Ectodermal cell (in vitro differentiated cells): ENCODE data around the gene CRADD.
"Not testable (repeated sequence)": the region's sequence is repeated elsewhere in the genome, so short reads cannot be mapped to it uniquely, and the experiment has no call there.

Source experiments
- H3K27ac ChIP-seq: 2 replicates; pipeline ENCODE4 v1.7.0; 2013; ENCODE audit warnings: mild to moderate bottlenecking, low read depth, low read length; ENCODE audit not compliant: insufficient read depth, poor library complexity, severe bottlenecking
- H3K27me3 ChIP-seq: 2 replicates; pipeline ENCODE4 v1.7.0; 2013; ENCODE audit warnings: mild to moderate bottlenecking, low read length; ENCODE audit not compliant: insufficient read depth, control insufficient read depth, poor library complexity, severe bottlenecking
- H3K36me3 ChIP-seq: one replicate; pipeline ENCODE4 v1.7.0; 2013; ENCODE audit warnings: low read length; ENCODE audit not compliant: control insufficient read depth, insufficient read depth
- H3K4me1 ChIP-seq: one replicate; pipeline ENCODE4 v1.7.0; 2013; ENCODE audit warnings: low read length; ENCODE audit not compliant: control insufficient read depth, insufficient read depth
- H3K4me3 ChIP-seq: 2 replicates; pipeline ENCODE4 v1.7.0; 2013; ENCODE audit warnings: low read depth, low read length, control low read depth; ENCODE audit not compliant: insufficient read depth
- H3K9me3 ChIP-seq: 2 replicates; pipeline ENCODE4 v1.7.0; 2013; ENCODE audit warnings: mild to moderate bottlenecking, low read length, moderate library complexity; ENCODE audit not compliant: control insufficient read depth
- WGBS, 2 experiments: methylation state at CpG; one replicate each; pipeline ENCODE4 v1.1.7; 2013; ENCODE audit warnings: missing lambda C conversion rate in 2 of 2; 5-methylcytosine and 5-hydroxymethylcytosine counted together

The CRADD gene

GRCh38 chr12:93704122-93704521 lies 26.9 kb downstream of the CRADD start:
- H3K4me3 ChIP-seq, result no peak overlapping the region
- H3K36me3 ChIP-seq, result no peaks in the 10 kb centered on the region
- peaks cover 1% of the 10 kb centered on the region for H3K4me1 ChIP-seq
- no peak overlapping the region for H3K27ac ChIP-seq
- no peaks in the 10 kb centered on the region for H3K9me3 ChIP-seq
- H3K27me3 ChIP-seq, result no peaks in the 10 kb centered on the region

GRCh38 chr12:93704625-93705024 lies 27.4 kb downstream of the CRADD start:
- Histone ChIP-seq H3K4me1 (no peaks in the 10 kb centered on the region), H3K36me3 (no peaks in the 10 kb centered on the region), H3K27me3 (no peaks in the 10 kb centered on the region), H3K9me3 (no peaks in the 10 kb centered on the region), H3K27ac (no peak overlapping the region), H3K4me3 (no peak overlapping the region)
- 81 to 85% methylated on average over 4 of the region's 4 CpGs for WGBS, 2 experiments

- Histone ChIP-seq H3K9me3 (no peaks in the 10 kb centered on the region), H3K4me3 (no peak overlapping the region), H3K36me3 (no peaks in the 10 kb centered on the region), H3K27me3 (no peaks in the 10 kb centered on the region), H3K27ac (no peak overlapping the region), H3K4me1 (no peaks in the 10 kb centered on the region)
- 94% methylated on average over 1 of the region's 1 CpG for WGBS, 2 experiments
Observed at GRCh38 chr12:93705237-93705636, 28.1 kb downstream of the CRADD start.

- no peaks in the 10 kb centered on the region for H3K9me3 ChIP-seq
- WGBS, 2 experiments, result 87 to 91% methylated on average over 1 to 2 of the region's 2 CpGs
- H3K4me3 ChIP-seq, result no peak overlapping the region
- no peaks in the 10 kb centered on the region for H3K27me3 ChIP-seq
- H3K36me3 ChIP-seq, result no peaks in the 10 kb centered on the region
- H3K27ac ChIP-seq, result no peak overlapping the region
- no peaks in the 10 kb centered on the region for H3K4me1 ChIP-seq
Observed at GRCh38 chr12:93706387-93706786, 29.2 kb downstream of the CRADD start.

- H3K9me3 ChIP-seq, result no peaks in the 10 kb centered on the region
- no peaks in the 10 kb centered on the region for H3K27me3 ChIP-seq
- no peaks in the 10 kb centered on the region for H3K36me3 ChIP-seq
- no peaks in the 10 kb centered on the region for H3K4me1 ChIP-seq
- no peak overlapping the region for H3K27ac ChIP-seq
- WGBS, 2 experiments, result 100% methylated on average over 1 to 2 of the region's 2 CpGs
- no peak overlapping the region for H3K4me3 ChIP-seq
Observed at GRCh38 chr12:93706824-93707223, 29.6 kb downstream of the CRADD start.

GRCh38 chr12:93707836-93708235 lies 30.7 kb downstream of the CRADD start:
- H3K9me3 ChIP-seq, result no peaks in the 10 kb centered on the region
- H3K4me3 ChIP-seq, result no peak overlapping the region
- H3K36me3 ChIP-seq, result no peaks in the 10 kb centered on the region
- no peaks in the 10 kb centered on the region for H3K27me3 ChIP-seq
- no peaks in the 10 kb centered on the region for H3K4me1 ChIP-seq
- 95 to 100% methylated on average over 1 of the region's 1 CpG for WGBS, 2 experiments
- no peak overlapping the region for H3K27ac ChIP-seq

- Histone ChIP-seq H3K4me3 (no peak overlapping the region), H3K27me3 (no peaks in the 10 kb centered on the region), H3K36me3 (no peaks in the 10 kb centered on the region), H3K9me3 (no peaks in the 10 kb centered on the region), H3K27ac (no peak overlapping the region), H3K4me1 (no peaks in the 10 kb centered on the region)
- 99 to 100% methylated on average over 1 to 2 of the region's 2 CpGs for WGBS, 2 experiments
Observed at GRCh38 chr12:93708952-93709351, 31.8 kb downstream of the CRADD start.

- H3K27me3 ChIP-seq, result no peaks in the 10 kb centered on the region
- no peak overlapping the region for H3K27ac ChIP-seq
- no peaks in the 10 kb centered on the region for H3K36me3 ChIP-seq
- WGBS, 2 experiments, result 95% methylated on average over 4 of the region's 4 CpGs
- no peaks in the 10 kb centered on the region for H3K9me3 ChIP-seq
- no peak overlapping the region for H3K4me3 ChIP-seq
- H3K4me1 ChIP-seq, result no peaks in the 10 kb centered on the region
Observed at GRCh38 chr12:93709386-93709785, 32.2 kb downstream of the CRADD start.

- no peaks in the 10 kb centered on the region for H3K4me1 ChIP-seq
- no peaks in the 10 kb centered on the region for H3K36me3 ChIP-seq
- WGBS, 2 experiments, result 95 to 97% methylated on average over 2 of the region's 2 CpGs
- H3K9me3 ChIP-seq, result no peaks in the 10 kb centered on the region
- no peaks in the 10 kb centered on the region for H3K27me3 ChIP-seq
- no peak overlapping the region for H3K27ac ChIP-seq
- no peak overlapping the region for H3K4me3 ChIP-seq
Observed at GRCh38 chr12:93710574-93710926, 33.4 kb downstream of the CRADD start.

GRCh38 chr12:93711502-93711901 lies 34.3 kb downstream of the CRADD start:
- not testable (repeated sequence) for H3K27me3 ChIP-seq, H3K36me3 ChIP-seq, H3K27ac ChIP-seq, H3K4me3 ChIP-seq, H3K9me3 ChIP-seq, H3K4me1 ChIP-seq
- 80 to 88% methylated on average over 1 of the region's 1 CpG for WGBS, 2 experiments

- Histone ChIP-seq H3K4me1 (no peaks in the 10 kb centered on the region), H3K27me3 (no peaks in the 10 kb centered on the region), H3K27ac (no peak overlapping the region), H3K4me3 (no peak overlapping the region), H3K36me3 (no peaks in the 10 kb centered on the region), H3K9me3 (no peaks in the 10 kb centered on the region)
- WGBS, 2 experiments, result 83 to 96% methylated on average over 3 of the region's 3 CpGs
Observed at GRCh38 chr12:93712200-93712599, 35.0 kb downstream of the CRADD start.
